ENCODE results near the gene L3MBTL2.
"Not testable (repeated sequence)": the region's sequence is repeated elsewhere in the genome, so short reads cannot be mapped to it uniquely, and the experiment has no call there.

The L3MBTL2 gene

DNA sequence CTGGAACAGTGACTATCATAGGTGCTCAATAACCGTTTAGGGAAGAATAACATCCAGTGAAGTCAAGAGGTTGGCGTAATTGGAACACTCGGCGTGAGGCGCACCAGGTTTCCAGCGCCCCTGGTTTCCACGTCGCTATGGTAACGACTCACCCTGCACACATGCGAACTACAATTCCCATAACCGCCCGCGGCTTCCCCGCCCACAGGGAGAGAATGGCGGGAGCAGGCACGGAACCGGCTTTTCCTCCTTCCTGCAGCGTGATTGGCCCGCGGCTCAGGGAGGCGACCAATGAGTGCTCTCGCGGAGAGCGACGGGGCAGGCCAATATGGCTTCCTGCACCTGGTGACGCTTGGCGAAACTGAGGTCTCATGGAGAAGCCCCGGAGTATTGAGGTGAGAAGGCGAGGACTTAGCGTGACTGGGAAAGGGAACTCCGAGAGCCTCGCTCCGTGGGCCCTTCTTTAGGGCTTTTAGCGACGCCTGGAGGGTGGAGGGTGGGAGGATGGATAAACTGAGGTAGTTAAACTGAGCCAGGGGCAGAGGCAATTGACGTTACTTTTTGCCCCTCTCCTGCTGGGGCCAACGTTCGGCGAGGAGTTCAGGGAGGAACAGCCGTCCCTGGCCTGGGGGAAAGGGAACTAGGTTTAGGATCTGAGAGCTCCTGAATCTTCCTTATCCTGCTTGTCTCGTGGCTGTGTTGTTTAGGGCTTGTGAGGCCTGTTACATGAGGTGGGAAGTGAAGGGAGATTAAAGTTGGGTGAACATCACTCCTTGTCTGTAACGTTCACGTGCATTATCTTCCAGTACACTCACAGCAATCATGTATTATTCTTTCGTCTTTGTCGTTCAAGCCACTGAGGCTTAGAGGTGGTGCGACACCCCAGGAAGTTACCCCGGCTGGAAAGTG, at the start of gene L3MBTL2:
TSS of gene L3MBTL2 (plus strand) at position 321 of the 909 bp plus-strand sequence. CDS start at position 372, 51 bp downstream.
- peak; percentile 97 to 98 (median 97) for DNase-seq

DNA sequence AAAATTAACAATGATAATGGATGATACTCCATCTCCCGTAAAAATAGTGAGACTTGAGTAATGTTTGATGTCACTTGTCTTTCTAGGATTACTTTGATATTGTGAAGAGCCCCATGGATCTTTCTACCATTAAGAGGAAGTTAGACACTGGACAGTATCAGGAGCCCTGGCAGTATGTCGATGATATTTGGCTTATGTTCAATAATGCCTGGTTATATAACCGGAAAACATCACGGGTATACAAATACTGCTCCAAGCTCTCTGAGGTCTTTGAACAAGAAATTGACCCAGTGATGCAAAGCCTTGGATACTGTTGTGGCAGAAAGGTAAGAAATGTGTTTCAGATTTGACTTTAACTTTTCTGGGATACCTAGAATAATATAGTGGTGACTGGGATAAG, 48.0 kb upstream of the L3MBTL2 start:
- no peak for DNase-seq

DNA sequence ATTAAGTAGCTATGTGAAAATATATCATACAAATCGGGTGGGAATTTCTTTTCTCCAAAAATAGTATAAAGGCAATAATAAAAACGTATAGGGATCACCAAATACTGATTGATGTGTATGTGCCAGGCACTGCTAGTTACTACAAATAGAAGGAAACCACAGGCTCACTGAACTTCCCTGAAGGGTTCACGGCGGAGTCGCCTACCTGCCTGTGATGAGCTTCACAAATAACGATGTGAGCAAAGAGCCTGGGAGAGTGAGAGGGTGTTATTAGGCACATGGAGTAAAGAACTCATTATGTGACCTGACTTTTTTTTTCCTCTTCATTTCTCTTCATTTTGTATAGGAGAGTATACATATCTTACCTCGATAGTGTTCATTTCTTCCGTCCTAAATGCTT, 36.0 kb upstream of the L3MBTL2 start:
- DNase-seq: no peak

DNA sequence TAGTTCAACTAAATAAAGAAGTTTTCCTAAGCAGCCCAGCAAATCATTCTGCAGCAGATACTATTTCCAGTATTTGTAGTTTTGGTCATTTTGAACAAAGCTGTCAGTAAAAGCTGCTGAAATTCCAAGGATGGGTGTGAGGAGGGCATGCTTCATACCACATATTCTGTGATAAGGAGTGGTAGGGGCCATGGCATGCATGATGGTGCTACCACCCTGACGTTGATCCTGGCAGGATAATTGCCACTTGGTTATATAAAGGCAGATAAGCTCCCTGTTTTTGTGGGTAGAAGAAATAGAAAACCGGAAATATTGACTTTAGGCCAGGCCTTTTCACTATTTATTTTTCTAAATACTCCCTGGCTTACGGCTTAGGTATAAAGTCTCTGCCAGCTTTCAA, 33.1 kb upstream of the L3MBTL2 start:
- no peak for DNase-seq

DNA sequence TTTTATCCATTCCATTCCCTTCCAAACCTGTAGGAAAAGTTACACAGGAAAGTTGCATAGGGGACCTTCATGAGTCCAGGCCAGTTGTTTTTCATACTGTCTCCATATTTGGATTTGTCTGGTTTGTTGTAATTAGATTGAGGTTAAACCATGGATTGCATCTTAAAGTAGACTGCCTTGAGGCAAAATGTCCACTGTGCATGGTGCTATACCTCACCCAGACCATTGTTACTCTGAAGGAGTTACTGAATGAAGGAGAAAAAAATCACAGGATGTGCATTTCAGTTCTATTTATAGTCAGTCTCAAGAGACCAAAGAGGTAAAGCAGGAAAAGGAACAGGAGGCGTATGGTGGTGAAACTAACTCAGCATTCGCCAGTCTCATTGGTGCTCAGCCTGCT, 29.6 kb upstream of the L3MBTL2 start:
- DNase-seq: no peak

DNA sequence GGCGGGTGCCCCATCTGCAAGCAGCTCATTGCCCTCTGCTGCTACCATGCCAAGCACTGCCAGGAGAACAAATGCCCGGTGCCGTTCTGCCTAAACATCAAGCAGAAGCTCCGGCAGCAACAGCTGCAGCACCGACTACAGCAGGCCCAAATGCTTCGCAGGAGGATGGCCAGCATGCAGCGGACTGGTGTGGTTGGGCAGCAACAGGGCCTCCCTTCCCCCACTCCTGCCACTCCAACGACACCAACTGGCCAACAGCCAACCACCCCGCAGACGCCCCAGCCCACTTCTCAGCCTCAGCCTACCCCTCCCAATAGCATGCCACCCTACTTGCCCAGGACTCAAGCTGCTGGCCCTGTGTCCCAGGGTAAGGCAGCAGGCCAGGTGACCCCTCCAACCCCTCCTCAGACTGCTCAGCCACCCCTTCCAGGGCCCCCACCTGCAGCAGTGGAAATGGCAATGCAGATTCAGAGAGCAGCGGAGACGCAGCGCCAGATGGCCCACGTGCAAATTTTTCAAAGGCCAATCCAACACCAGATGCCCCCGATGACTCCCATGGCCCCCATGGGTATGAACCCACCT, 28.0 kb upstream of the L3MBTL2 start:
- DNase-seq: no peak

DNA sequence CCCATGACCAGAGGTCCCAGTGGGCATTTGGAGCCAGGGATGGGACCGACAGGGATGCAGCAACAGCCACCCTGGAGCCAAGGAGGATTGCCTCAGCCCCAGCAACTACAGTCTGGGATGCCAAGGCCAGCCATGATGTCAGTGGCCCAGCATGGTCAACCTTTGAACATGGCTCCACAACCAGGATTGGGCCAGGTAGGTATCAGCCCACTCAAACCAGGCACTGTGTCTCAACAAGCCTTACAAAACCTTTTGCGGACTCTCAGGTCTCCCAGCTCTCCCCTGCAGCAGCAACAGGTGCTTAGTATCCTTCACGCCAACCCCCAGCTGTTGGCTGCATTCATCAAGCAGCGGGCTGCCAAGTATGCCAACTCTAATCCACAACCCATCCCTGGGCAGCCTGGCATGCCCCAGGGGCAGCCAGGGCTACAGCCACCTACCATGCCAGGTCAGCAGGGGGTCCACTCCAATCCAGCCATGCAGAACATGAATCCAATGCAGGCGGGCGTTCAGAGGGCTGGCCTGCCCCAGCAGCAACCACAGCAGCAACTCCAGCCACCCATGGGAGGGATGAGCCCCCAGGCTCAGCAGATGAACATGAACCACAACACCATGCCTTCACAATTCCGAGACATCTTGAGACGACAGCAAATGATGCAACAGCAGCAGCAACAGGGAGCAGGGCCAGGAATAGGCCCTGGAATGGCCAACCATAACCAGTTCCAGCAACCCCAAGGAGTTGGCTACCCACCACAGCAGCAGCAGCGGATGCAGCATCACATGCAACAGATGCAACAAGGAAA, 27.3 kb upstream of the L3MBTL2 start:
- DNase-seq: no peak

DNA sequence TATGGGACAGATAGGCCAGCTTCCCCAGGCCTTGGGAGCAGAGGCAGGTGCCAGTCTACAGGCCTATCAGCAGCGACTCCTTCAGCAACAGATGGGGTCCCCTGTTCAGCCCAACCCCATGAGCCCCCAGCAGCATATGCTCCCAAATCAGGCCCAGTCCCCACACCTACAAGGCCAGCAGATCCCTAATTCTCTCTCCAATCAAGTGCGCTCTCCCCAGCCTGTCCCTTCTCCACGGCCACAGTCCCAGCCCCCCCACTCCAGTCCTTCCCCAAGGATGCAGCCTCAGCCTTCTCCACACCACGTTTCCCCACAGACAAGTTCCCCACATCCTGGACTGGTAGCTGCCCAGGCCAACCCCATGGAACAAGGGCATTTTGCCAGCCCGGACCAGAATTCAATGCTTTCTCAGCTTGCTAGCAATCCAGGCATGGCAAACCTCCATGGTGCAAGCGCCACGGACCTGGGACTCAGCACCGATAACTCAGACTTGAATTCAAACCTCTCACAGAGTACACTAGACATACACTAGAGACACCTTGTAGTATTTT, 26.6 kb upstream of the L3MBTL2 start:
- no peak for DNase-seq

DNA sequence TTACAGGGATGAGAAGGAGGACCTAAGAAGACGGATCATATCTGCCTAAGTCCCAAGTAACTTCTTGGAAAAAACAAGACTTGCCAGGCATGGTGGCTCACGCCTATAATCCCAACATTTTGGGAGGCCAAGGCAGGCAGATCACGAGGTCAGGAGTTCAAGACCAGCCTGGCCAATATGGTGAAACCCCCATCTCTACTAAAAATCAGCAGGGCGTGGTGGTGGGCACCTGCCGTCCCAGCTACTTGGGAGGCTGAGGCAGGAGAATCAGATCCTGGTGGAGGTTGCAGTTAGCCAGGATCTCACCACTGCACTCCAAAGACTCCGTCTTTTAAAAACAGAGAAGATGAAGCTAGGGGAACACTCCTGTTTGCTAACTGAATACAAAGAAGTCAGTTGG, 24.8 kb upstream of the L3MBTL2 start:
- not testable (repeated sequence) for DNase-seq

DNA sequence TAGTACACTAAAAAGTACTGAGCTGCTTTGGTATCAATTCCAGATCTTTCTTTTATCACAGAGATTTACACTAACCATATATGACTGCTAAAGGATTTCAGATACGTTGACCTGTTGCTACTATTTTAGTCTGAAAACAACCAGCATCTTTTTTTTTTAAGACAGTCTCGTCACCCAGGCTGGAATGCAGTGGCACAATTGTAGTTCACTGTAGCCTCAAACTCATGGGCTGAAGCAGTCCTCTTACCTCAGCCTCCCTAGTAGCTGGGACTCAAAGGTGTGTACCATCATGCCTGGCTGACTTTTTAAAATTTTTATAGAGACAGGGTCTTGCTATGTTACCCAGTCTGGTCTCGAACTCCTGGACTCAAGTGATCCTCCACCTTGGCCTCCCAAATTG, 24.2 kb upstream of the L3MBTL2 start:
- no peak for DNase-seq

DNA sequence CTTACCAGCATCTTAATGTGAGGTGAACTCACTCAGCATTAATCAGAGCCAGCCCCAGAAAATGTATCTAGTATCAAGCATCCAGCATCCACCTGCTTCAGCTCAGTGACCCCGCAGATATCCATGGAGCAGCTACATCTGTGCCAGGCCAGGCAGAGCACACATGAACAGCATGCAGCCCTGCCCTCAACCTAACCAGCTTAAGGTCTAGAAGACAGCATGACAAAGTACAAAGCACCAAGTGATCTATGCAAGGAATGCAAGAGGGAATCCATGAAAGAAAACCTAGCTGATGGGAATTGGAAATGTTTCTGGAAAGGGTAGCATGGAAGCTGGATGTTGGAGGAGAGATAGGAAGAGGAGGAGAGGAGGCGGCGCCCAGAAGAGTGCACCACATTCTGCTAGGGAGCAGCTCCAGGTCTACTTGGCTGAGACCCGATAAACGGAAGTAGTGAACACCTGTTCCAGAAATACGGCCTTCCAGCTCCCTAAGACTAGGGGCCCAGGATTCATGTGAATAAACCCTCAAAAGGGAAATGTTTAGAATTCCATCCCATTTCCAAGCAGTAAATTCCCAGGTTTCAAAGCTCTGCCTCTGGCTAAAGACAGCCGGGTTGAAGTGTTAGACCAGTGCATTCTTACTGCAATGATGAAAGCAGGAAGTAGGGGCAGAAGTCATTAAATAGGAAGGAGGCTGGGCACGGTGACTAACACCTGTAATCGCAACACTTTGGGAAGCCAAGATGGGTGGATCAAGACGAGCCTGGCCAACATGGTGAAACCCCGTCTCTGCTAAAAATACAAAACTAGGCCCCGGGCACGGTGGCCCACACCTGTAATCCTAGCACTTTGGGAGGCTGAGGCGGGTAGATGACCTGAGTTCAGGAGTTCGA, 23.5 kb upstream of the L3MBTL2 start:
- DNase-seq: peak; percentile 66 to 76 (median 67)

DNA sequence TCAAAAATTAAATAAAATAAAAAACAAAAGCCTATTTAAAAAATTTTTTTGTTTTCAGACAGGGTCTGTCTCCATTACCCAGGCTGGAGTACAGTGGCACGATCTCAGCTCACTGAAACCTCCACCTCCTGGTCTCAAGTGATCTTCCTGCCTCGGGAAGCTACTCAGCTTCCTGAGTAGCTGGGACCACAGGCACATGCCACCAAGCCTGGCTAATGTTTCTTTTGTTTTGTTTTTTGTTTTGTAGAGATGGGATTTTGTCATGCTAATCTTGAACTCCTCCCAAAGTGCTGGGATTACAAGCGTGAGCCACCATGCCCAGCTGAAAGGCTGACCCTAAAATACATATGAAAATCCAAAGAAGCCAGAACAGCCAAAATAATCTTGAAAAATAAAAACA, 20.4 kb upstream of the L3MBTL2 start:
- DNase-seq: no peak

DNA sequence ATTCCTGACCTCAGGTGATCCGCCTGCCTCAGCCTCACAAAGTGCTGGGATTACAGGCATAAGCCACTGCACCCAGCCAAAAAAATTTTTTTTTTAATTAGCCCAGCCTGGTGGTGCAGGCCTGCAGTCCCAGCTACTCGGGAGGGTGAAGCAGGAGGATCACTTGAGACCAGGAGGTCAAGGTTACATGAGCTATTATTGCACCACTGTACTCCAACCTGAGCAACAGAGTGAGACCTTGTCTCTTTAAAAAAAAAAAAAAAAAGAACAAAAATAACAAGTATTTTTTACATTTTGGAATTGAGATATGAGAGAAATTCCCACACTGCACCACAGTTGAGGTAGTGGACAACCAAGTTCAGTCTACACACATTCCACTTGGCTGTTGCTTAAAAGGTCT, 13.6 kb upstream of the L3MBTL2 start:
- DNase-seq: no peak

DNA sequence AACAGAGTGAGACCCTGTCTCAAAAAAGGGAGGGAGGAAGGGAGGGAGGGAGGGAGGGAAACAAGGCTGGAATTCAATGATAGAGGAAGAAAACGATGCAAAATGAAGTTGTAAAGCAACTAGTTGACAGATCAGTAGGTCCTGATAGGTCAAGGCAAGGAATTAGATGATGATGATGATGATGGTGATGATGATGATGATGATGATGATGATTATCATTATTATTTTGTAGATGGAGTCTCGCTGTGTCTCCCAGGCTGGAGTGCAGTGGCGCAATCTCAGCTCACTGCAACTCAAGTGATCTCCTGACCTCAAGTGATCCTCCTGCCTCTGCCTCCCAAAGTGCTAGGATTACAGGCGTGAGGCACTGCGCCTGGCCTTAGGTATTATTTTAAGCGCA, 11.3 kb upstream of the L3MBTL2 start:
- DNase-seq: no peak

DNA sequence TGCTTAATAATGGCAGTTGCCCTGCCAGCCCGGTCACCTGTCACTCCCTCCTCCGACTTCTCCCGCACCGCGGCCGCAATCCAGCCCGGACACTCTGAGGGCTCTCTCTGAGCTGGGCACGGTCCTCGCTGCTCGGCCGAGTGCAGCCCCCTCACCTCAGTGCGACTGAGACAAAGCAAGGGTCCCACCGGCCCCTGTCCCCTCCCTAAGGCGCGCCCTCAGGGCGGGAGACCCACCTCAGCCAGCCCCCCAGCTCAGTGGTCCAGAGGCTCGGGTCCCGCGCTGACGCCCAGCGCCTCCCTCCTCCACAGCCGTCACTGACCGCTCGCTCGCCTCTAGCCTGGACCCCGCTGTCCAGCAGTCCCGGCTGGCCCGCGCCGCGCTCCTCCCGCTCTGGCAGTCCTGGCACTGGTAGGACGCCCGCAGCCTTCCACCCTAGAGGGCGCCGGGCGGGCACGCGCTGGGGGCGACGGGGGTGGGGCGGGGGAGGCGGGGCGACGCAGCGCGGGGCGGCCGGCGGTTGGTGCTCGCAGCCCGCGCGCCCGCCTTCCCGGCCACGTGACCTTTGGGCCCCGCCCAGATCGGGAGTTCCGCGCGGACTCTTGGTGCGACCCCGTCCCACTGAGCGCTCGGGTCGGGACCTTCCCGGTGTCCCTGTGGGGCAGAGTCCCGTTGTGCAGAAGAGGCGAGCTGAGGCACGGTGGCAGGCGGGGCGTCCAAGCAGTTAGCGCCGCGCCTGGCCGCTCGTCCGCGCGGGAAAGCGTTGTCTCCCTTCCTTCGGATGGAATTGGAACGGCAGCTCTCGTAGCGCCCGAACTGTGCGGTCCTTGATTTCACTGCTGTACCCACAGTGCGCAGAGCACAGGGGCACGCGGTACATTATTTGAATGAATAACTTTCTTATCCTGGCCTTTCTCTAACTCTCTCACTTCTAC, 7.8 kb upstream of the L3MBTL2 start:
- DNase-seq: peak; percentile 86 to 96 (median 92)

DNA sequence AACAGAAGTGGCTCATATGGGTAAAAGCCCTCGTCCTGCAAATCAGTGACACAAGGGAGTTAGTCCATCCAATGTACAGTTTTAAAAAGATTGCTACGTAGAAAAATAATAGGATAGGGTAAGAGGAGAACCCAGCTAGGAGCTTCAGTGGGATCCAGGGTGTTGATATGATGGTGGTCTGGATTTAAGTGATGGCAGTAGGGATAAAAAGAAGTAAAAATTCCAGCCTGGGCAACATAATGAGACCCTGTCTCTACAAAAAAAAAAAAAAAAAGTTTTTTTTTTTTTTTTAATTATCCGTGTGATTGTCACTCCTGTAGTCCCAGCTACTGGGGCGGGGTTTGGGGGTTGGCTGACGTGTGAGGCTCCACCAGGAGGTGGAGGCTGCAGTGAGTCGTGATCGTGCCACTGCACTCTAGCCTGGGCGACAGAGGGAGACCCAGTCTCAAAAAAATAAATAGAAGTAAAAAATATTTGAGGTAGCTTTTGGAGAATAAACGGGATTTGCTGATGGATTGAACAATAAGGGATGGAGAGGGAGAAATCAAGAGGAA, 7.0 kb upstream of the L3MBTL2 start:
- peak; percentile 49 to 57 (median 52) for DNase-seq

DNA sequence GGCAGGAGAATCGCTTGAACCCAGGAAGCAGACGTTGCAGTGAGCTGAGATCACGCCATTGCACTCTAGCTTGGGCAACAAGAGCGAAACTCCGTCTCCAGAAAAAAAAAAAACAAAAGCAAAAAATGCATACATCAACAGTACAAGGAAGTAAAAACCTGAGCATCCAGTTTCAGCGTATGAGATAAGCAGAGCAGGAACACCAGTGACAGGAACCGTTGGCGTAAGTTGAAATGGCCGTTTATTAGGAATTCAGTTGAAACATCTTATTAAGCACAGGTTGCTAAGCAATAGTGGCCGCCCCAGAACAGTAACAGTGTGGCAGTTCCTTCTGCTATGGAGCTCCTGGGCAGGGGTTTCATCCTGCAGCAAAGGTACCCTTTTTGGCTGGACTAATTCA, 4.0 kb upstream of the L3MBTL2 start:
- peak in 2 of 3 donors; percentile 8 to 34 for DNase-seq

DNA sequence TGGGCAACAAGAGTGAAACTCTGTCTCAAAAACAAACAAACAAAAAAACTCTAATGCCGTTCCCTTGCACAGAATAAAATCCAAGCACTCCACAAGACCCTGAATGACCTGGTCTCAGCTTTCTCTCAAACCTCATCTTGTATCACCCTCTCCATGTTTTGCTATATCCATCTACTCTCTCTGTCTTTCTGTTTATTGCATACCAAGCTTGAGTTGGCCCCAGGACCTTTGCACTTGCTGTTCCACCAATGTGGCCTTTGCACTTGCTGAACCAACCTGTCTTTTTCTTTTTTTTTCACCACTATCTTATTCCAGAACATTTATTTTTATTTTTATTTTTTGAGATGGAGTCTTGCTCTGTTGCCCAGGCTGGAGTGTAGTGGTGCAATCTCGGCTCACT, 2.0 kb upstream of the L3MBTL2 start:
- no peak for DNase-seq

DNA sequence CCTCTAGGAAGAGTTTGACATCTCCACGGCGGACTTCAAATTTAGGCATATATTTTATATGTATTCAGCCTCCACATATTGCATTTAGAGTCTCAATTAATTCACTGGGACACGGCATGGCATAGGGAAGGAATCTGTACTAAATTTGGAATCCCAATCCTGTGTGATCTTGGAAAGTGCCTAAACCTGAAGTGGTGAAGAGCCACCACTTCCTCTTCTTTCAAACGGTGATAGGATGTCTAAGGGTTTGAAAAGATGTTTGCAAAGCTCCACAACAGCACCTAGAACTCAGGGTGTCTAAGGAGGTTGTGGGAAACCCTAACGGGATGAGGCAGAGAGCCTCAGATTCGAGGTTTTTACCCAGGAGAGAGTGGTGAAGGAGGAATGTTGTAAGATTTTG, 1.0 kb upstream of the L3MBTL2 start:
- DNase-seq: no peak

DNA sequence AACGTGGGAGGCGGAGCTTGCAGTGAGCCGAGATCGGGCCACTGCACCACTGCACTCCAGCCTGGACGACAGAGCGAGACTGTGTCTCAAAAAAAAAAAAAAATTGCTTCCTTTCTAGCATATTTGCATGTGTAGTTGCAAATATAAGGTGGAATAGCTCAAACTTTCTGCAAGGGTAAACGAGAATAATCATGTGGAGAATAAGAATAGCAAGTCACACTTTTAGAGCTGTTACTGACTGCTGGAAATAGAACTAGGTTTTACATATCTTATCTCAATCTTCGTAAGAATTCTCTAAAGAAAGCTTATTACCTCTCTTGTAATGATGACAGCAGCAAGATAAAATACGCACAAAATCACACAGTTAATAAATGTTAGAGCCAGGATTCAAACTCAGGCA, 1.6 kb downstream of the L3MBTL2 start:
- no peak for DNase-seq

DNA sequence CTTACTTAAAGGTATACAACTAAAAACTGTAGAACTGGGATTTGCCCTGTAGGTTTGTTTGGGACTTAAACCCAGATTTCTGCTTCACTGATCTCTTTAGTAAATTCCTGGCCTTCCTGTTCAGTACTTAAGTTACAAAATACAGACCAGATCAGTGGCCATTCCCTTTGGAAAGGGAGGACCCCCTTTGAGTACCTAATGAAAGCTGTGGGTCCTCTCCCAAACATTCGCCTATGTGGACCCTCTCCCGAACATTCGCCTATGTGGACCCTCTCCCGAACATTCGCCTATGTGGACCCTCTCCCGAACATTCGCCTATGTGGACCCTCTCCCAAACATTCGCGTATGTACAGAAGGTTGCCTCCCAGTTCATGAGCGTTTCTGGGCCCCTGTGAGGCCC, 10.3 kb downstream of the L3MBTL2 start:
- DNase-seq: no peak
